Adrenal gland (tissue), 12 donors: ENCODE data around the gene GSE1. TPM values are rescaled to one million over a fixed set of nuclear protein-coding genes. Genes with fewer than 3 reads are reported as not detected.

Experiments used
- DNase-seq, 7 donors: peaks; one replicate each; pipeline ENCODE4 v3.0.0-alpha.2; 2019 to 2020
- H3K27ac ChIP-seq, 5 donors: fragments of 200-600 bp; sonication (generic) in 4 of 5; 1 replicate in 3 of 5; 2 replicates in 2 of 5; pipeline versions ENCODE4 v1.5.1 to v1.8.0; 2016 to 2020; ENCODE audit warnings: mild to moderate bottlenecking in 1 of 5
- H3K27me3 ChIP-seq: fragments of 200-600 bp; 2 replicates; pipeline ENCODE4 v1.8.0; 2021
- H3K36me3 ChIP-seq, 2 donors: fragments of 200-600 bp; replicated peaks in 1 of 2; 1 replicate in 1 of 2; 2 replicates in 1 of 2; pipeline versions ENCODE4 v1.5.1 to v1.8.0; 2018 to 2022
- H3K4me1 ChIP-seq, 2 donors: fragments of 200-600 bp; replicated peaks in 1 of 2; 1 replicate in 1 of 2; 2 replicates in 1 of 2; pipeline versions ENCODE4 v1.5.1 to v1.8.0; 2018 to 2021
- H3K4me3 ChIP-seq, 4 donors: fragments of 200-600 bp; sonication (generic) in 3 of 4; one replicate each; pipeline ENCODE4 v1.5.1; 2016 to 2018
- H3K9me3 ChIP-seq, 3 donors: fragments of 200-600 bp; sonication (generic) in 1 of 3; replicated peaks in 1 of 3; 1 replicate in 2 of 3; 2 replicates in 1 of 3; pipeline versions ENCODE4 v1.5.1 to v1.8.0; 2016 to 2021
- POLR2A ChIP-seq, 2 donors: fragments of 450-650 bp; IDR thresholded peaks; one replicate each; pipeline ENCODE4 v1.6.1; 2017; ENCODE audit warnings: antibody characterized with exemption in 2 of 2, mild to moderate bottlenecking in 2 of 2, moderate library complexity in 1 of 2
- WGBS, 4 donors: extraction: QIAGEN DNeasy Blood & Tissue Kit in 2 of 4; methylation state at CpG; one replicate each; pipeline versions ENCODE4 v1.1.5 to v1.1.7; 2013 to 2017; 5-methylcytosine and 5-hydroxymethylcytosine counted together
- intact Hi-C, 2 donors: fragments of 100-400 bp; cut with DNase I; formaldehyde crosslinking; loops; one replicate each; pipeline versions ENCODE4 v1.14.1 to v1.15.0; 2022 to 2023
- polyA plus RNA-seq, 3 donors: library from polyadenylated mRNA; stranded (reverse); fragments of 200-250 nt in 2 of 3; fragments of 350-450 nt in 1 of 3; fragmentation: Illumina TruSeq in 1 of 3; extraction: RNeasy Lipid Tissue Mini Kit (QIAGEN cat#74804) in 1 of 3; gene quantifications; one replicate each; pipeline ENCODE4 v1.2.3, GENCODE V29; 2013 to 2014
- total RNA-seq, 9 donors: library from RNA; depleted of rRNA in 4 of 9; stranded (reverse); fragments of >200 nt in 4 of 9; fragments of 120-200 nt in 1 of 9; fragmentation: NEBNext Ultra II Directional in 1 of 9; extraction: Animal tissue kit (Norgen Biotek cat#: 25700) in 1 of 9; gene quantifications; one replicate each; pipeline versions ENCODE4 v1.1.0 to v1.2.4, GENCODE V29; 2013 to 2023
- TF ChIP-seq, protein P1 (sequence below), 6 experiments: fragments of 450-650 bp in 4 of 6; fragments of 200-600 bp in 2 of 6; sonication (generic) in 1 of 6; IDR thresholded peaks; 1 replicate in 5 of 6; 2 replicates in 1 of 6; pipeline versions ENCODE4 v1.5.1 to v1.8.0; 2016 to 2021; ENCODE audit warnings: antibody characterized with exemption in 6 of 6, mild to moderate bottlenecking in 2 of 6, moderate library complexity in 1 of 6
- donor health status: healthy with polysubstance abuse.
- donor health status: Bipolar disorder and iron deficiency.
- donor health status: DM: yes; HTN: yes; CAD: no.
- donor health status: DM: no; HTN: no; CAD: no.
- donor health status: DM: no; HTN: no; CAD: no.
- donor health status: DM: yes; HTN: yes; CAD: no.

The GSE1 gene
- total and polyA plus RNA-seq, 12 donors, result 7.8 to 99.9 (median 64.8) TPM

- Histone ChIP-seq H3K9me3 (no peaks in the 10 kb centered on the region), H3K36me3 (no peaks in the 10 kb centered on the region), H3K27ac (no peak overlapping the region), H3K27me3 (no peaks in the 10 kb centered on the region), H3K4me3 (no peak overlapping the region), H3K4me1 (no peaks in the 10 kb centered on the region)
- 84 to 98% (median 89%) methylated on average over 8 to 9 of the region's 9 CpGs for WGBS, 4 donors
- no peak for DNase-seq
- intact Hi-C loops, result no loop called here
- TF ChIP-seq, protein P1, sequence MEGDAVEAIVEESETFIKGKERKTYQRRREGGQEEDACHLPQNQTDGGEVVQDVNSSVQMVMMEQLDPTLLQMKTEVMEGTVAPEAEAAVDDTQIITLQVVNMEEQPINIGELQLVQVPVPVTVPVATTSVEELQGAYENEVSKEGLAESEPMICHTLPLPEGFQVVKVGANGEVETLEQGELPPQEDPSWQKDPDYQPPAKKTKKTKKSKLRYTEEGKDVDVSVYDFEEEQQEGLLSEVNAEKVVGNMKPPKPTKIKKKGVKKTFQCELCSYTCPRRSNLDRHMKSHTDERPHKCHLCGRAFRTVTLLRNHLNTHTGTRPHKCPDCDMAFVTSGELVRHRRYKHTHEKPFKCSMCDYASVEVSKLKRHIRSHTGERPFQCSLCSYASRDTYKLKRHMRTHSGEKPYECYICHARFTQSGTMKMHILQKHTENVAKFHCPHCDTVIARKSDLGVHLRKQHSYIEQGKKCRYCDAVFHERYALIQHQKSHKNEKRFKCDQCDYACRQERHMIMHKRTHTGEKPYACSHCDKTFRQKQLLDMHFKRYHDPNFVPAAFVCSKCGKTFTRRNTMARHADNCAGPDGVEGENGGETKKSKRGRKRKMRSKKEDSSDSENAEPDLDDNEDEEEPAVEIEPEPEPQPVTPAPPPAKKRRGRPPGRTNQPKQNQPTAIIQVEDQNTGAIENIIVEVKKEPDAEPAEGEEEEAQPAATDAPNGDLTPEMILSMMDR (IDR thresholded peaks at IDR 0.05), result no peak
- TF ChIP-seq POLR2A (IDR thresholded peaks at IDR 0.05), result no peak
These were observed 69.4 kb downstream of the GSE1 start for GRCh38 chr16:85682516-85682915.

DNA sequence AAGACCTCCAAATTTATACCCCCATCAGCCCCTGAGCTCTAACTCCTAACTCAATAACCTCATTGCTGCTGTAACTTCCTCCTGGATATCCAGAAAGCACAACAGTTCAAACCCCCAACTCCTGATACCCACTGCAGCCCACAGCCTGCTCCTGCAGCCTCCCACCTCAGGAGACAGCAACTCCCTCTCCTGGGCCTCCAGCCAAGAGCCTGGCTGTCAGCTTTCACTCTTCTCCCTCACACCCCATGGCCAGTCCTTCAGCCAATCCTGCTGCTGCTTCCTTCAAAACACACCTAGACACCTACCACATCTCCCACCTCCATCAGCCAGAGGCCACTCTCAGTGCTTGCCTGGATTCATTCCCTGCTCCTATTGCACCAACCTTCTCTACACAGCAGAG is 70.2 kb downstream of the GSE1 start:
- H3K4me3 ChIP-seq, result no peak overlapping the region
- DNase-seq, result no peak
- H3K4me1 ChIP-seq, result peaks cover under 1 to 4% of the 10 kb centered on the region in 2 donors
- TF ChIP-seq, protein P1 (IDR thresholded peaks at IDR 0.05), result no peak
- H3K27ac ChIP-seq, result no peak overlapping the region
- H3K36me3 ChIP-seq, result no peaks in the 10 kb centered on the region
- intact Hi-C loops, result no loop called here
- H3K27me3 ChIP-seq, result no peaks in the 10 kb centered on the region
- no peaks in the 10 kb centered on the region for H3K9me3 ChIP-seq

DNA sequence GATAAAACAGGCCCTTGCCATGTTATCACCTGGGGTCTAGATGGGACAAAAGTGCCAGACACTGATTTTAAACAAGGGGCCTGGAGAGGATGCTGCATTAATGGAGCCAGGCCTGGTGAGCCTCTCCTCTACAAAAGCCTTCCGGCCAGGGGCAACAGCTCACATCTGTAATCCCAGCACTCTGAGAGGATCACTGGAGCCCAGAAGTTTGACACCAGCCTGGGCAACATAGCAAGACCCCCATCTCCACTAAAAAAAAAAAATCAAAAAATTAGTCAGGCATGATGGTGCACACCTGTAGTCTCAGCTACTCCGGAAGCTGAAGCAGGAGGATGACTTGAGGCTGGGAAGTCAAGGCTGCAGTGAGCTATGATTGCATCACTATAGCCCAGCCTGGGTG is 72.1 kb downstream of the GSE1 start:
- Histone ChIP-seq H3K9me3 (no peaks in the 10 kb centered on the region), H3K27ac (no peak overlapping the region), H3K36me3 (no peaks in the 10 kb centered on the region), H3K27me3 (no peaks in the 10 kb centered on the region), H3K4me1 (peaks cover 4 to 12% of the 10 kb centered on the region in 2 donors), H3K4me3 (no peak overlapping the region)
- DNase-seq, result no peak
- TF ChIP-seq, protein P1 (IDR thresholded peaks at IDR 0.05), result no peak
- no peak for TF ChIP-seq POLR2A (IDR thresholded peaks at IDR 0.05)
- WGBS, 4 donors, result 92 to 97% (median 94%) methylated on average over 2 of the region's 2 CpGs
- intact Hi-C loops, result no loop called here

GRCh38 chr16:85686912-85687591 is 73.9 kb downstream of the GSE1 start:
- WGBS, 4 donors, result 82 to 91% (median 88%) methylated on average over 14 to 15 of the region's 15 CpGs

More at GRCh38 chr16:85686912-85687591, 73.9 kb downstream of the GSE1 start:
- H3K27me3 ChIP-seq, result no peaks in the 10 kb centered on the region
- DNase-seq, result no peak
- H3K9me3 ChIP-seq, result no peaks in the 10 kb centered on the region
- peaks cover 4 to 12% of the 10 kb centered on the region in 2 donors for H3K4me1 ChIP-seq
- no peak overlapping the region for H3K4me3 ChIP-seq
- intact Hi-C loops, result no loop called here
- no peak overlapping the region for H3K27ac ChIP-seq
- TF ChIP-seq, protein P1 (IDR thresholded peaks at IDR 0.05), result no peak
- no peak for TF ChIP-seq POLR2A (IDR thresholded peaks at IDR 0.05)
- no peaks in the 10 kb centered on the region for H3K36me3 ChIP-seq
